PC-3 (cell line): ENCODE measurements around the gene PITPNB. TPM values are rescaled to one million over a fixed set of nuclear protein-coding genes. Genes with fewer than 3 reads are reported as not detected.

Experiments used
- ATAC-seq: fragments of 200-7000 bp; cut with Tn5 transposase; 2 replicates; pipeline ENCODE4 v1.9.1; 2020; ENCODE audit warnings: mild to moderate bottlenecking, moderate library complexity
- BruUV-seq: library from RNA; stranded (reverse); fragments of 400-500 nt; replicated peaks from 2 replicates; lab custom pipeline; 2021; lab: Mats Ljungman, UMichigan
- CTCF ChIA-PET: fragments of 300-600 bp; sonication (Branson Sonifier 250); formaldehyde crosslinking; loops from one replicate; lab custom pipeline; 2022; ENCODE audit warnings: antibody characterized with exemption; lab: Charles Lee
- POLR2A ChIA-PET: fragments of 300-600 bp; sonication (Branson Sonifier 250); formaldehyde crosslinking; loops from one replicate; lab custom pipeline; 2022; ENCODE audit warnings: antibody characterized with exemption; ENCODE audit not compliant: unreplicated experiment; lab: Charles Lee
- DNase-seq: peaks from one replicate; pipeline ENCODE4 v3.0.0-alpha.2; 2015
- H2AFZ ChIP-seq: fragments of 300-600 bp; sonication (generic); 2 replicates; pipeline ENCODE4 v1.6.0; 2016; ENCODE audit warnings: antibody characterized with exemption, low read length
- H3F3A ChIP-seq: fragments of 300-600 bp; sonication (generic); one replicate; pipeline ENCODE4 v1.6.0; 2017; ENCODE audit warnings: antibody characterized with exemption, low read length, control low read depth, mild to moderate bottlenecking; ENCODE audit not compliant: unreplicated experiment
- H3K27ac ChIP-seq: fragments of 300-600 bp; sonication (generic); 2 replicates; pipeline ENCODE4 v1.5.1; 2016; ENCODE audit warnings: mild to moderate bottlenecking, low read length
- H3K27me3 ChIP-seq: fragments of 300-600 bp; sonication (generic); 2 replicates; pipeline ENCODE4 v1.6.1; 2016; ENCODE audit warnings: low read length, mixed read lengths
- H3K36me3 ChIP-seq: fragments of 300-600 bp; sonication (generic); 2 replicates; pipeline ENCODE4 v1.6.1; 2016; ENCODE audit warnings: low read depth, mixed run types, low read length, mixed read lengths
- H3K4me1 ChIP-seq: fragments of 300-600 bp; sonication (generic); 2 replicates; pipeline ENCODE4 v1.5.1; 2016; ENCODE audit warnings: low read length; ENCODE audit not compliant: insufficient read depth
- H3K4me2 ChIP-seq: fragments of 300-600 bp; sonication (generic); 2 replicates; pipeline ENCODE4 v1.6.0; 2016; ENCODE audit warnings: low read length
- H3K4me3 ChIP-seq: fragments of 300-600 bp; sonication (generic); 2 replicates; pipeline ENCODE4 v1.5.1; 2016; ENCODE audit warnings: mild to moderate bottlenecking, low read length, mixed read lengths
- H3K79me2 ChIP-seq: fragments of 300-600 bp; sonication (generic); 2 replicates; pipeline ENCODE4 v1.6.1; 2017; ENCODE audit warnings: low read length, mixed read lengths
- H3K9ac ChIP-seq: fragments of 300-600 bp; sonication (generic); 2 replicates; pipeline ENCODE4 v1.6.0; 2016; ENCODE audit warnings: mild to moderate bottlenecking, low read length
- H3K9me2 ChIP-seq: fragments of 300-600 bp; sonication (generic); replicated peaks from 2 replicates; pipeline ENCODE4 v1.6.1; 2016; ENCODE audit warnings: mixed run types, low read length, mixed read lengths
- H3K9me3 ChIP-seq: fragments of 300-600 bp; sonication (generic); 2 replicates; pipeline ENCODE4 v1.6.1; 2016; ENCODE audit warnings: low read length, mixed read lengths
- H4K20me1 ChIP-seq: fragments of 300-600 bp; sonication (generic); 2 replicates; pipeline ENCODE4 v1.6.1; 2016; ENCODE audit warnings: low read length, mixed read lengths
- CTCF ChIP-seq: fragments of 300-600 bp; sonication (generic); conservative IDR thresholded peaks from 2 replicates; pipeline ENCODE4 v1.5.1; 2017; ENCODE audit warnings: antibody characterized with exemption, low read depth, mild to moderate bottlenecking, low read length
- EZH2 ChIP-seq: fragments of 300-600 bp; sonication (generic); IDR thresholded peaks from one replicate; pipeline ENCODE4 v1.6.1; 2017; ENCODE audit warnings: antibody characterized with exemption, mild to moderate bottlenecking, low read length; ENCODE audit not compliant: unreplicated experiment
- EZH2phosphoT487 ChIP-seq: fragments of 300-600 bp; sonication (generic); IDR thresholded peaks from 2 replicates; pipeline ENCODE4 v1.6.1; 2018; ENCODE audit warnings: mild to moderate bottlenecking, antibody characterized with exemption, low read length, borderline replicate concordance
- intact Hi-C: fragments of 100-400 bp; cut with micrococcal nuclease; formaldehyde crosslinking; loops from 2 replicates; pipeline ENCODE4 v1.9.0; 2023
- total RNA-seq: library from RNA; depleted of rRNA; stranded (reverse); fragments of >200 nt; gene quantifications from 2 replicates; pipeline ENCODE4 v1.2.3, GENCODE V29; 2014

PITPNB gene
- total RNA-seq, 1 experiment from 2014 or later = 15.3 TPM

GRCh38 chr22:27808451-27809225 lies 110.4 kb downstream of the PITPNB start:
- Histone ChIP-seq H3F3A (no peaks in the 10 kb centered on the region), H2AFZ (no peak overlapping the region), H3K9ac (no peak overlapping the region), H3K9me3 (no peaks in the 10 kb centered on the region), H4K20me1 (no peaks in the 10 kb centered on the region), H3K4me2 (no peak overlapping the region), H3K36me3 (no peaks in the 10 kb centered on the region), H3K4me1 (peaks cover 3% of the 10 kb centered on the region), H3K27me3 (no peaks in the 10 kb centered on the region), H3K9me2 (no peaks in the 10 kb centered on the region), H3K27ac (no peak overlapping the region), H3K4me3 (no peak overlapping the region), H3K79me2 (no peaks in the 10 kb centered on the region)
- CTCF ChIA-PET = no interaction called here
- intact Hi-C loops = no loop called here
- no peak for TF ChIP-seq CTCF
- no peak for TF ChIP-seq EZH2phosphoT487
- no peak for TF ChIP-seq EZH2
- no TSS peak for BruUV-seq
- no peak for DNase-seq
- ATAC-seq = no peak
- POLR2A ChIA-PET = no interaction called here

GRCh38 chr22:27805841-27806240 lies 113.2 kb downstream of the PITPNB start:
- CTCF ChIA-PET = no interaction called here
- Histone ChIP-seq H3F3A (no peaks in the 10 kb centered on the region), H3K9me3 (no peaks in the 10 kb centered on the region), H3K4me2 (no peak overlapping the region), H4K20me1 (no peaks in the 10 kb centered on the region), H3K9me2 (no peaks in the 10 kb centered on the region), H3K4me3 (no peak overlapping the region), H3K27ac (no peak overlapping the region), H3K4me1 (peaks cover 3% of the 10 kb centered on the region), H3K36me3 (no peaks in the 10 kb centered on the region), H2AFZ (no peak overlapping the region), H3K79me2 (no peaks in the 10 kb centered on the region), H3K9ac (no peak overlapping the region), H3K27me3 (no peaks in the 10 kb centered on the region)
- ATAC-seq (no peak), DNase-seq (no peak)
- POLR2A ChIA-PET = no interaction called here
- intact Hi-C loops = loop anchor here (2.0 kb wide), 1 partner anchor 399 kb away; no protein-coding TSS in a partner anchor
- no peak for TF ChIP-seq EZH2
- TF ChIP-seq CTCF = no peak
- TF ChIP-seq EZH2phosphoT487 = no peak
- no TSS peak for BruUV-seq
